Gastroesophageal sphincter (tissue), 3 donors: ENCODE data around the gene NUP93.

Experiments
- CTCF ChIP-seq, 4 experiments: fragments of 200-600 bp in 2 of 4; fragments of 450-650 bp in 2 of 4; sonication (generic) in 1 of 4; IDR thresholded peaks; one replicate each; pipeline ENCODE4 v1.5.1; 2017 to 2019; ENCODE audit warnings: antibody characterized with exemption in 4 of 4, mild to moderate bottlenecking in 2 of 4, moderate library complexity in 2 of 4
- POLR2A ChIP-seq, 2 donors: fragments of 450-650 bp; IDR thresholded peaks; one replicate each; pipeline ENCODE4 v1.6.1; 2017; ENCODE audit warnings: antibody characterized with exemption in 2 of 2, mild to moderate bottlenecking in 2 of 2, moderate library complexity in 1 of 2

- TF ChIP-seq CTCF (IDR thresholded peaks at IDR 0.05) = no peak
- no peak for TF ChIP-seq POLR2A (IDR thresholded peaks at IDR 0.05)
Observed at GRCh38 chr16:56896244-56896643, 166.3 kb downstream of the NUP93 start.
